Stimulated activated CD4-positive, alpha-beta T cell treated with anti-CD3 and anti-CD28 coated beads, Interleukin-12 subunit alpha, Interleukin-12 subunit beta, amount 100 ng/mL, for 24 hours (primary cell): ENCODE results near the gene MAPK9.
"Not testable (repeated sequence)": the region's sequence is repeated elsewhere in the genome, so short reads cannot be mapped to it uniquely, and the experiment has no call there.

ENCODE experiments used
- DNase-seq, 2 experiments: peaks; one replicate each; pipeline ENCODE4 v3.0.0-alpha.2; 2020; ENCODE audit warnings: low read depth in 2 of 2

MAPK9 gene

DNA sequence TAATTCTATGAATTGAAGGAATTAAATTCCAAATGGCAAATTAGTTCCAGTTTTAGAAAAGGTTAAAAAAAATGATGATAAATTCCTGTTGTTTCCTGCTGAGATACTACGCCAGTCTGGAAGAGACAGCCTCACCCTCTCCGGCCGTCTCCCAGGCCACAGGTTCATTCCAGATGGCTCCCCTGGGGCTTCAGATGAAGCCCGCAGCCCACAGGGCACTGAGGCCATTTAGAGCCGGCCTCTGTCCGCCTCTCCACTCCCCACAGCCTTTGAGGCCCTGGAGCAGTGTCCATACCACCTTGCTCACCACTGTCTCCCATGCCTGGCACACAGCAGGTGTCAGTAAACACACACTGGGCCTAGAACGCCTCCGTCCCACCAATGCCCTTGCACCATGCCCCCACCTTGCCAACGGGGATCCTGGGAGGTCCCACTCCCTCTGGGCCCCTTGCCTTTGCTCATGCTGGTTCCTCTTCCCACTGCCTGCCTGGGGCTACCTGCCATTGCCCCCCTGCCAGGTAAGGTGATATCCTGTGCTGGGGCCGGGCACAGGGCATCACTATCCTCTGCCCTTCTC is 35.2 kb upstream of the MAPK9 start:
- DNase-seq = no peak

DNA sequence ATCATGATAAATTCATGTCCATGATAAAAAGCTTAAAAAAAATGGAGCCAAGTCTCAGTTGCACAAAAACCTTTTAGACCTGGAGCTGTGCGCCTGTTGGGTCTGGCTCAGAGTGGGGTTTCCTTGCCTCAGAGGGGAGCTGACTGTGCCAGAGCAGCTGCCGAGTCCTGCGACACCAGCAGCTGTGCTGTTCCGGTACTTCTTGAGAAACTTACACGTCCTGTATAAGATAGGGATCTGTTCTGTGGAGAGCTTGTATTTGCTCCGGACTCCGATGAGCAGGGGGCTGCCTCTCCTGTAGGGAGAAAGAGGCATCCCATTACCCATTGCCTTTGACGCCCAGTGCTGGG is 32.7 kb upstream of the MAPK9 start:
- DNase-seq = no peak

DNA sequence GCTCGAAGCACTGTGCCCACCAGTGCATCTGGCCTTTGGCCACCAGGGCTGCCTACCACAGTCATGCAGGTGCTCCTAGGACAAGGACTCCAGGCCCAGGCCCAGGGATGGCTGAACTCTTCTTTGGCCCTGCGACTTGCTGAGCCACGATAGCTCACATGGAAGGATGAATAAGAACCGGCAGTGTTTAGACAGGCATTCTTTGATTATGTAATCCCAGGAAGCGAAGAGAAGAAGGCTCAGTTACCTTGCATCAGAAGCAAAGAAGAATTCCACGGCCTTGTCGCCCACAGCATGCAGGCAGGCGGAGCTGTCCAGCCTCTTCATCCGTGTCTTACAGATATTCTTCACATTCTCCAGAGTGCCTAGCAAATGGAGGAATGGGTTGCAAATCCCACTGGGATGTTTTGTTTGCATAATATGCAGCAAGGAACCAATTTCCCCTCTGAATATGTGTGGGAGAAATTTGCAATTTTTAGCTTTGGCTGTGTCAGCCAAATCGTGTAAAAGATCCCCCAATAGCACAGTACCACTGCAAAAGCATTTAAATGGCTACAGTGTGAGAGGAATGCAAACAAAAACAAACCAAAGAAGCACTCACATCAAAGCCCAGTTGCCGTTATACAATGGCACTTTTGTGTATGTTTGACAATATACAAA is 32.2 kb upstream of the MAPK9 start:
- no peak for DNase-seq

DNA sequence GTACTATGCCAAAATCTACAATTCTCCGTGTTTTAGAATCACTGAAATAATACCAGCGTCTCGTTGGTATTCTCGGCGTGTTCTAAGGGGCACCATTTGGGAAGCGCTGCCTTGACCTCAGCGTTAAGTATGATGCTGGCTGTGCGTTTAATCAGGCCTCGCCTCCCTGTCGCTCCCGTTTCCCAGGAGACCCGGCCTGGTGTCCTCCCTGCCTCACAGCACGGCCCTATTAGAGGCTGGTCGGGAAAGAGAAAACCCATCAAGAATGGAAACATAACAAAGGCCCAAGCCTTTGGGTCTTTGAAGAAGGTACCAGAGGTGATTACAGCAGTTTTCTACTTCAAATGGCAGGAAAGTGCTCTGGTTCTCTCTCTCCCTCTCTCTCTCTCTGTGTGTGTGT is 31.3 kb upstream of the MAPK9 start:
- no peak for DNase-seq

DNA sequence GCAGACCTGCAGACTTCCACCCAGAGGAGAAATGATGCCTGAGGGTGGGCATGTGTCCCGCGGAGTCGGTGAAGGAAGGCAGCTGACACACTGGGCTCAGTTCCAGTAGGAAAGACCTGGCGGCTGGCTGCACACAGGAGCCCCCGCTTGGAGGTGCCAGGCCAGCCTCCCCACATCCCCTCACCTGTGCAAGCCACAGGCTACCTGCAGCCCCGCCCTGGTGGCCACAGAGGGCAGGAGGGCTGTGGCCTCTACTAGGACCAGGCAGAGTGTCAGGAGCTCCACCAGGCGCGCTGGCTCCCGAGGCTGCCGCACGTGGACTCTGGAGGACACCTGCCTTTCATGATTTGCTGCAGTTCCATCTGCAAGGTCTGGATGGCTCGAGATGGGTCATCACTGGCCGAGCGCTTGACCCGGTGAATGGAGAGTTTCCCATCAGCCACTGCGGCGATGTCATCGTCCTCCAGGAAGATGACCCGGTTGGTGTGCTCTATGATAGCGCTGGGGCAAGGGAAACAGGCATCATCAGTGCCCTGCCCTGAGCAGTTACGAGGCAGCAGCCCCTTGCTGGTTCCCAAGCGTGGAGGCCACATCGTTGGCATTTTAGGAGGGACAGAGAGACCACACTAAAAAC is 26.7 kb upstream of the MAPK9 start:
- no peak for DNase-seq

DNA sequence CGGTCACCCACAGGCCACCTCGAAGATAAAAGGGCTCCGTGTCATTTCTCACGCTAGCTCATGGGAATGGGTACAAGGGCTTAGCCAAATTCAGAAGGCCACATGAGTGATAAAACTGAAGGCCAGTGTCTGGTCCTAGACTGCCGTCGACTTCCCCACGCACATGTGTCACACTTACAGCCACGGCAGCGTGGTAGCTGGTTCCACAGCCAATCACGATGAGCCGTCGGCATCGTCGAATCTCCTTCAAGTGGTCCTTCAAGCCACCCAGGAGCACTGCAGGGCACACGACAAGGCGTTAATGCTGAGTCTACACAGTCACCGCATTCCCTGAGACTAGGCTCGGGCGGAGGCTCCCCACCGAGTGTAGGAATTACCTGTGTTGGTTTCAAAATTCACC is 24.7 kb upstream of the MAPK9 start:
- no peak for DNase-seq

DNA sequence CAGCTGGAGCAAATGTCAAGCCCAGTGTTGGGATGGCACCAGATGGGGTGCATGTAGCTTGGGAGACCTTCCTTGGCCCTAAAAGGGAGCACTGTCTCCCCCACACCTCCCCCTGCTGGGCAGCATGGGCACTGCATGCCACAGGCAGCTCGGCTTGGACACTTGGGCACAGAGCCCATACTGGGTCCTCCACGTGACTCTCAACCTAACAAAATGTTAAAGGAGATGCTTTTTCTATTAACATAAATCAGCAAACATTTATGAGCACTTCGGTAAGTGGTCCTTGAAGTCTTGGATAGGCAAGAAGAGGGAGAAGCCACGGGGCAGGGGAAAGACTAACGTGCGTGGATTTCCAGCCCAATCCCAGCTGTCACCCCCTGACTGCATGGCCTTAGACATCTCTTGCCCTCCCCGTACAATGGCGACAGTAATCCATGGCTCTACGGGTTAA is 23.9 kb upstream of the MAPK9 start:
- peak; percentile 43 to 72 for DNase-seq

DNA sequence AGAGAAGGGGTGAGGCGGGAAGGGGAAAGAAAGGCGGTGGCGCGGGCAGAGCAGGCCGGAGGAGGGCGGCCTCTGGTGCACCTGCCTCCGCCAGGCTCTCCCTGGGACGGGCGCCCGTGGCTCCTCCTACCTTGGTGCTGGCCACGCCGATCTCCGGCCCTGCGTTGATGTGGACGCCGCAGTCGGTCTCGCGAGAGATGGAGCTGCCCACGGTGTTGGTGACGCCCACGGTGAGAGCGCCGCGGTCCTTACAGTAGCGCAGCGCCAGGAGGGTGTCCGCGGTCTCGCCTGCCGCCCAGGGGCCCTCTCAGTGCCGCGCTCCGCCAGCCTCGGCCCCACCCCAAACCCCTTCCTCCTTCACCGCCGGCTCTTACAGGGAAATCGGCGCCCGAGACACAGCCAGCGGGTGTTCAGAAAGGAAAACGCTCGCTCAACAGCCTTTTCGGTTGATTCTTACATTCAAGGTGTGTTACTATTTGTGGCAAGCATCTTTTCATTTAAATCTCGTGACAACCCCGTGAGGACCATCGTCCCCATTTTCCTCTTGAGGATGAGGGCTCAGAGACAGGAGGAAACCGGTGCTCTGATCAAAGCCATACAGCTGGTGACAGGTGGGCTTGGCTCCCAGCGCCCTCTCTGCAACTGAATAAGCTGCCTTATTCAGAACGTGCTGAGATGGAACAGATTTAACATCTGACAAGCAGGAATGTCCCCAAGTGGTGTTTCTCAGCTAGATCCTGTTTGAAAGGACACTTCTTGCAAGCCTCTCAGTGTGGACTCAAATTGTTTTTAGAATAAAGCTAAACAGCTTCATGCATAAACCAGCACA is 22.0 kb upstream of the MAPK9 start:
- peak; percentile 43 to 69 for DNase-seq

DNA sequence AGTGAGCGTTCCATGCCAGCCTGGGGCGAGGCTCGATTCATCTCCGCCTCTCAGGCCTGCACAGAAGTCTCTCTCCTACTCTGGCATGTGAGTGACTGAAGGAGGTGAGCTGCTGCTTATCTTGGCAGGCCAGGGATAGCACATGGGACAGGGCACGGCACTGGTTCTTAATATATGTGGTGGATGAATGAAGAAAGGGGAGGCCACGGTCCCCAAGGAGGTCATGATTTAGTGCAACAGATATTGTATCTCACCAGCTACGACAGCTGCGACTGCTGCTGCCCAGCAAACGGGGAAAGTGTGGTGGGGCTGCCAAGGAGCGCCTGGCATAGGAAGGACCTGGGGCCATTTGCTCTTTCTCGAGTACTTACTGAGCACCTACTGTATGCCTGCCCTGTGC is 19.3 kb upstream of the MAPK9 start:
- DNase-seq = no peak

DNA sequence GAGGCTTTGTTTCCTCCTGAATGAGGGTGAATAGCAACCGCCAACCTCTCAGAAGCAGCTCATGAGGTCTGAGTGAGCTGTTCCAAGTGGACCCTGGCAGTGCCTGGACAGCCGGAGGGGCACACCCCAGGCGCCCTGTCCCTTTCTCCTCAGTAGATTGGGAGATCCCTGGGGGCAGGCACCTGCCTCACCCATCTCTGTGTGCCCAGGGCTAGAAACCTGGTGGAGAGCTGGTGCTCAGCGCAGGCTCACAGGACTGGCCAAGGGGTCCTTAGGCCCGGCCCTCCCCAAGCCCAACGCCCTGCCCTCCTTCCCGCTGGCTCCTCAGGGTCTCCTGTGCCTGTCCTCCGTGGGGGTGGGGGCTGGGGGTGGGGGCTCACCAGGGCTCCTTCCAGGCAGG is 14.9 kb upstream of the MAPK9 start:
- no peak for DNase-seq

DNA sequence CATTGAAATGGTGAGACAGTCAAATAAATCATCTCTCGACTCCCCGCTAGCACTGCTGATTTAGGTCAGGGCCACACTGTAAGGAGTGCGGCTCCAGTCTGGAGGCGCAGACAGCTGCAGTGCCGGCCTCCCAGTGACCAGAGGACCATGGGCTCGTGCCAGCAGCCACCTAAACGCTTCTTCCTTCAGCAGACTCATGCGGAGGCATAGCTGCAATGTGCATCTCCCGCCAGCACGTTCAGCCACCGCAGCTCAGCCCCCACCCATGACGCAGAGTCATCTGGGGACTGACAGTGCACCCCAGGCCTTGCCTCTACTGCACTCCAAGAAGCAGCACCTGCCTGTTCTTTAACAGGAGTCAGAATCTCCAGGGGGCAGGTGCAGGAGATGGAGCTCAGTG is 13.6 kb upstream of the MAPK9 start:
- no peak for DNase-seq

DNA sequence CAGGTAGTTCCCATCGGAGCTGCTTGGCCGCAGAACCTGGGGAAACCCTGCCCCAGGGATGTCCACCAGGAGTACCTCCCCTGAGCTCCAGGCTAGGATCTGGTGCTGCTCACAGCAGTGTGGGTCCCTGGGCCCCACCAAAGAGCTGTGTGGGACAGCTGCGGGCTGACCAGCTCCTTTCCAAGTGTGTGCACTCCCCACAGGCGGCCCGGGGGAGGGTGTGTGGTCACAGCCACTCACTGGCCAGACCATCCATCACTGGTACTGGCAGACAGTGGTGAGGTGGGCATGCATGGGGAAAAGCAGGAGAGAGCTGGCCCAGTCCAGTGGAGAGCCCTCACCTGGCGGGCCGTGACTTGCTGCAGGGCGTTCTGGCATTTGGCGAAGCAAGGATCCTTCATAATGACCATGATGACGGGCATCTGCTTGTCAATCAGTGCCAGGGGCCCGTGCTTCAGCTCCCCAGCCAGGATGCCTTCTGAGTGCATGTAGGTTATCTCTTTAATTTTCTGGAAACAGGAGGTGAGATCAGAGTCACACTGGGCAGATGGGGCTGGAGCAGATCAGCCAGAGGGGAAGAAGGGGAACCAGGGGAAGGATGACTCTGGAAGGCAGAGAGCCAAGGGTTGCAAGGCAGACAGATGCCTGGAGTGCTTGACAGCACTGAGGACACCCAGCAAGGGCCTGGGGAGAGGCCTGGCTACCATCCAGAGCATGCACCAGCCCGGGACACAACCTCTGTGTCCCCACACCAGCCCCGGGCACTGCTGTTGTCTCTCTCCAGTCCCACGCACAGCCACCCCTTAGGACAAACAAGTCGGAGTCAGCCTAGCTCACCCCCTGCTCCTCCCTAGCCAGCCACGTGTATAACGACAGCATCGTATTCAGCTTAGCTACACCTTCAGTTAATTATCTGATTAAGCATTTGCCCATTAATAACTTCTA is 12.8 kb upstream of the MAPK9 start:
- DNase-seq = no peak

DNA sequence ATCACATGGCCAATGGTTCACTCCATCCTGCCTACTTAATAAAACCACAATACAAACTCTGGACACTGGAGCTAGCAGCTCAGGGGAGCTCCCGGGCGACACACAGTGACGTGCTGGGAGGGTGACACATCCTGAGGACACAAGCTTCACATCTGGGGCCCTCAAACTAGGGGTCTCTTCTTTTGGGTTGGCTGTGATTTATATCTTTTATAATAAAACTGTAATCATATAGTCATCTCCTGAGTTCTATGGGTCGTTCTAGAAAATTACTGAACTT is 12.1 kb upstream of the MAPK9 start:
- no peak for DNase-seq

DNA sequence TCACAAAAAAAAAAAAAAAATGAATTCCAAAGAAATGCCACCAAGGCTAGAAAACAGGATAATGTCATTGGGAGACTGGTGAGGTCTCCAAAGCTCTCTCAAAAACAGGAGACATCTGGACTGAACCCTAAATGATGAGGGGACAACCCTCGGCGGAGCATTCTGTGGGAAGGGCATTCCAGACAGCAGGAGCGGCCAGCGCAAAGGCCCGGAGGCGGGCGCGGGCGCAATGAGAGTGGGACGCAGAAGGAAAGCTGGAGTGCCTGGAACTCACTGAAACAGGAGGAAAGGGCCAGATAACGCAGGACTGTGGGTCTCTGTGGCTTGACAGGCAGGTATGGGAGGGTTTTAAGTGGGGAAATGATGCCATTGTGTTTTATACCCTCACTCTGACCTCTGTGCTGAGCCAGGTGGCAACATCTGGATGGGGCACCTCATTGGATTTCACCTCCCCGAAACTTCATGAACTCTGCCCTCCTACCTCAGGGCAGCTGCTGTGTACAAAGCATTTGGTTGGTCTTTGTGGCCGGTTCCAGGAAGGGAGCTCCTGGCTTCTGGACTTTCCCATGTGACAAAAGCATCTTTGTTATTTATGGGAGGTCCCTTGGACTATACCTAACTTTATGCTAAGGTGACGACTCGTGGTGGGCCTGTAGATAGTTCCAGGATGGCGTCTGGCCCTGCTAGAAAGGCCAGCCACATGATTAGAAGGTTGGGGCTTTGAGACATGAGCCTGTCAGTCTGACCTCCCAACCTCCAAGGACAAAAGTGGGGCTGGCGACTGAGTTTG is 11.5 kb upstream of the MAPK9 start:
- DNase-seq = no peak

DNA sequence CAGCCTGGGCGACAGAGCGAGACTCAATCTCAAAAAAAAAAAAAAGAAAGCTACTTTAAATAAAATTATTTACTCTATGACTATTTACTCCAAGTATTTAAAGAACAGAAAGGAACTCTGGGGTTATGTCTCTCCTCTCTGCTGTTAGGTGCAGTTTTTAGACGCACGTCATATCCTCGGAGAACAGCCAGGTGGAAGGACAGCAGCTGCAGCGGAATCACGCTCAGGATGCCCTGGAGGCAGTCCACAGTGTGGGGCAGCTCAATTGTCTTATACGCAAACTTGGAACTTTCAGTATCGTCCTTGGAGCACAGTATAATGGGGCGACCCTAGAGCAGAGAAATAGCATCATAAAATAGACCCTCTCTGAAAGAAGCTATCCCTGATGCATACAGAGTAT is 10.4 kb upstream of the MAPK9 start:
- no peak for DNase-seq

DNA sequence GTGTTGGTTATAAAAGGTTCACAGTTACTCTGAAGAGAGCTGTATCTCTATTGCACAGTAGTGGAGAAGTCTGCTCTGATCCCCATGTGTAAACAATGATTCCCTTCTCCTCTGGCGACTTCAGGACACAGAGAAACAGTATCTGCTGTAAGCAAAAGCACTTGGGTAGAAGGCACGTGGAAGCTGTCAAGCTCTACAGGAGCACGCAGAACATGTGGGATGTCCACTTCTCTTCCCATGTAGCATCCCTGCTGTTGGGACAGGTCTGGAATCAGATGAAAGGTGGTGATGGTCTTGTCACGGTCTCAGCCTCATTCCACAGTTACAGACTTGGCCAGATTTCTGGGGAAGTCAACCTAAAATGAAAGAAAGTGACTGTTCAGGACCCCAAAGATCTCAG is 9.4 kb upstream of the MAPK9 start:
- DNase-seq = no peak

DNA sequence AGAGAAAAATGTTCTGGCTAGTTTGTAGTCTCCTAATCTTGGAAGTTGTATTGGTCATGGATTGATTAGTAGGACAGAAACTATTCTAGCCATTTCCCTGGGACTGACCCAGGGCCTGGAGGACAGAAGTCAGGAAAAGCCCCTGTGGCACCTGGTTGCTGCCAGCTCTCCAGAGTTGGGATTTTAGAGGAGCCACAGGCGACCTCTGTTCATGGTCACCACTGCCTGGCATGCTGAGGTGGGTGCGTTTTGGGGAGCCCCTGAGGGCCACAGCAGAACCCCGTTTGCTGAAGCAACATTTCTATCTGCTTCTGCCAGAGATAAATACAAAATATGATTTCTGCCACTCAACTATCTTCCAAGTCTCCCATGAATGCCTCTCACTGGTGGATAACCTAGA is 7.6 kb upstream of the MAPK9 start:
- no peak for DNase-seq

DNA sequence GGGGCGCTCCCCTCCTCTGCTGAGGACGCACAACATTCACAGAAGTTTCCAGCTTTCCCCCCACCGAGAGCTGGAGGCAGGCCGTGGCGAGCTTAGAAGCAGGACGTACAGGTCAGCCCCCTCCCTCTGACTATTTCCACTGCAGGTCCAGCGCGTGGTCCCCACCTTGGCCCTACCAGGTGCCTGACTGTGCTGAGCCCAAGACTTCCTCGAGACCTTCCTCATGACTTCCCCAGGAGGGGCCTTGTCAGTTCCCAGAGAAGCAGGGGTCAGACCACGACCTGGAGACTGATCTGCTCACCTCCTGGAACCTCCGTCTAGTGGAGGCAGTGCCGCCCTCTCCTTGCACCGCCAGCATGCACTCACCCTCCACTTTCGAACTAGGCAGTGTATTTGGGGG is 7.1 kb upstream of the MAPK9 start:
- DNase-seq = not testable (repeated sequence)

DNA sequence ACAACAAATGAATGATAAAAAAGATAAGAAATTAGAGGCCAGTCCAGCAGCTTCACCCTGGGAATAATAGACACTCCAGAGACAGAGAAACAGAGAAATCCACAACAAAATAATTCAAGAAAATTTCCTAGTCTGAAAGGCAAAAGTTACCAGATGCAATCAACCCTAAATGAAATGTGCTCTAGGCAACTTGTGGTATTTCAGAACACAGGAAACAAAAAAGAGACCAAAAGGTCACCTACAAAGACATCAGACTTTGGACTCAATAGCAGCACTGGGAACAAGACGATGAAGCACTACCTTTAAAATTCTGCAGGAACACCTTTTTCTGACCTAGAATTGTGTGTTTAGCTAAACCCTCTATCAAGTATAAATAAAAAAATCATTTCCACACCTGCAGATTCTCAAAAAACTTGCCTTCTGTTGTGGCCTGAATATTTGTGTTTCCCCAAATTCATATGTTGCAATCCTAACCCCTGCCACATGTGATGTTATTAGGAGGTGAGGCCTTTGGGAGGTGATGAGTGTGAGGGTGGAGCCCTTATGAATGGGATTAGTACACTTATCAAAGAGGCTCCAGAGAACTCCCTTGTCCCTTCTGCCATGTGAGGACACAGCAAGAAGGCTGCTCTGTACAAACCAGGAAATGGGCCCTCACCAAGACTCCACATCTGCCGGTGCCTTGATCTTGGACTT is 5.9 kb upstream of the MAPK9 start:
- no peak for DNase-seq

DNA sequence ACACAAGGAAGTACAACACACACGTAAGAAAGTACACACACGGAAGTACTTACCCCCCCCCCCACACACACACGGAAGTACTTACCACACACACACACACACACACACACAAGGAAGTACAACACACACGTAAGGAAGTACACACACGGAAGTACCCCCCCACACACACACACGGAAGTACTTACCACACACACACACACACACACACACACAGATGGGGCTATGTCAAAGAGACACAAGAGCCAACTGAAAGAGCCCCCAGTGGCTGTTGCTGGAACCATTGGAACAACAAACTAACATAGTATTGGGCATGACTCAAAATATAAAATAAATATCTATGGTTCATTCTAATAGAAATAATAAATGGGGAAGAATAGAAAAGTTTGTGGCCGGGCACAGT is 4.9 kb upstream of the MAPK9 start:
- DNase-seq = no peak
